Caco-2 (cell line): Measurements from ENCODE around the gene TNFRSF9. TPM values are rescaled to one million over a fixed set of nuclear protein-coding genes. Genes with fewer than 3 reads are reported as not detected.

Experiments
- BruUV-seq: library from RNA; stranded (reverse); fragments of 400-500 nt; replicated peaks from 2 replicates; lab custom pipeline; 2021; lab: Mats Ljungman, UMichigan
- CTCF ChIA-PET: fragments of 300-600 bp; sonication (Branson Sonifier 250); formaldehyde crosslinking; loops from one replicate; lab custom pipeline; 2022; ENCODE audit warnings: antibody characterized with exemption; lab: Charles Lee
- POLR2A ChIA-PET: fragments of 300-600 bp; sonication (Branson Sonifier 250); formaldehyde crosslinking; loops from one replicate; lab custom pipeline; 2022; ENCODE audit warnings: antibody characterized with exemption; lab: Charles Lee
- DNase-seq, 2 experiments: peaks; one replicate each; pipeline versions ENCODE4 v3.0.0 to v3.0.0-alpha.2; 2020 to 2022
- H3K27me3 ChIP-seq: replicated peaks from 2 replicates; pipeline ENCODE4 v1.6.0; 2011; ENCODE audit warnings: low read length; ENCODE audit not compliant: control insufficient read depth, insufficient read depth
- H3K36me3 ChIP-seq: 2 replicates; pipeline ENCODE4 v1.5.1; 2011; ENCODE audit warnings: low read length; ENCODE audit not compliant: control insufficient read depth, insufficient read depth
- H3K4me1 ChIP-seq: fragments of 250-450 bp; sonication (Bioruptor Pico); 2 replicates; pipeline ENCODE4 v1.5.1; 2020; ENCODE audit warnings: mild to moderate bottlenecking
- H3K4me3 ChIP-seq: 2 replicates; pipeline ENCODE4 v1.5.1; 2011; ENCODE audit warnings: low read depth, mild to moderate bottlenecking, control low read depth, low read length
- H3K9me3 ChIP-seq: fragments of 250-450 bp; sonication (Bioruptor Pico); 2 replicates; pipeline ENCODE4 v1.5.1; 2020; ENCODE audit warnings: mild to moderate bottlenecking, moderate library complexity
- H3K27ac Mint-ChIP-seq: one replicate; pipeline ENCODE4 v1.8.0; 2022; ENCODE audit warnings: mixed read lengths; ENCODE audit not compliant: unreplicated experiment
- H3K27me3 Mint-ChIP-seq: one replicate; pipeline ENCODE4 v1.8.0; 2022; ENCODE audit warnings: mixed read lengths; ENCODE audit not compliant: insufficient read depth, unreplicated experiment
- H3K36me3 Mint-ChIP-seq: one replicate; pipeline ENCODE4 v1.8.0; 2022; ENCODE audit warnings: mild to moderate bottlenecking, mixed read lengths; ENCODE audit not compliant: insufficient read depth, unreplicated experiment
- H3K4me1 Mint-ChIP-seq: one replicate; pipeline ENCODE4 v1.8.0; 2022; ENCODE audit warnings: low read depth, mixed read lengths; ENCODE audit not compliant: unreplicated experiment
- H3K4me3 Mint-ChIP-seq: one replicate; pipeline ENCODE4 v1.8.0; 2022; ENCODE audit warnings: mild to moderate bottlenecking, moderate library complexity, mixed read lengths; ENCODE audit not compliant: unreplicated experiment
- H3K9me3 Mint-ChIP-seq: one replicate; pipeline ENCODE4 v1.8.0; 2022; ENCODE audit warnings: mixed read lengths; ENCODE audit not compliant: unreplicated experiment
- CTCF ChIP-seq, 2 experiments: fragments of 200-600 bp in 1 of 2; IDR thresholded peaks; 1 replicate in 1 of 2; 2 replicates in 1 of 2; pipeline versions ENCODE4 v1.5.1 to v1.8.0; 2011 to 2022; ENCODE audit warnings: antibody characterized with exemption in 1 of 2, control low read depth in 1 of 2, inconsistent platforms in 1 of 2, low read depth in 1 of 2, low read length in 1 of 2, mild to moderate bottlenecking in 1 of 2, moderate library complexity in 1 of 2; ENCODE audit not compliant: insufficient read depth in 1 of 2, severe bottlenecking in 1 of 2, unreplicated experiment in 1 of 2
- intact Hi-C: fragments of 100-400 bp; cut with micrococcal nuclease; formaldehyde crosslinking; loops from one replicate; pipeline ENCODE4 v1.10.0; 2022; ENCODE audit not compliant: unreplicated experiment
- total RNA-seq: library from RNA; stranded (reverse); gene quantifications from 2 replicates; pipeline ENCODE4 v1.2.3, GENCODE V29; 2022

Gene TNFRSF9
- total RNA-seq, 1 experiment from 2014 or later: 0.54 TPM

GRCh38 chr1:7983086-7983778 is 42.6 kb upstream of the TNFRSF9 start:
- Mint-ChIP-seq H3K9me3 (no peaks in the 10 kb centered on the region), H3K4me3 (no peak overlapping the region), H3K27me3 (no peaks in the 10 kb centered on the region), H3K4me1 (peaks cover 7% of the 10 kb centered on the region), H3K27ac (no peak overlapping the region), H3K36me3 (peaks cover 89% of the 10 kb centered on the region)
- no peak for DNase-seq
- H3K9me3 ChIP-seq: no peaks in the 10 kb centered on the region
- H3K4me1 ChIP-seq: peaks cover 11% of the 10 kb centered on the region; the same call in 1 of the 2 replicates
- POLR2A ChIA-PET: no interaction called here
- BruUV-seq: no TSS peak
- H3K36me3 ChIP-seq: peaks cover 4% of the 10 kb centered on the region; the same call in 1 of the 2 replicates
- no peak for TF ChIP-seq CTCF (IDR thresholded peaks at IDR 0.05; ENCODE audit: insufficient read depth in 1 of 2, low read depth in 1 of 2, low read length in 1 of 2, severe bottlenecking in 1 of 2, unreplicated experiment in 1 of 2)
- CTCF ChIA-PET: interaction anchor here (1.1 to 1.6 kb wide), 3 partner anchors 8 to 333 kb away, joined by 3 to 6 read pairs (median 5); no protein-coding TSS in a partner anchor
- no peak overlapping the region for H3K4me3 ChIP-seq
- intact Hi-C loops: loop anchor here (2.0 to 5.0 kb wide), 2 partner anchors 44 to 366 kb away; partner anchors contain the start of gene ERRFI1
- no peaks in the 10 kb centered on the region for H3K27me3 ChIP-seq

DNA sequence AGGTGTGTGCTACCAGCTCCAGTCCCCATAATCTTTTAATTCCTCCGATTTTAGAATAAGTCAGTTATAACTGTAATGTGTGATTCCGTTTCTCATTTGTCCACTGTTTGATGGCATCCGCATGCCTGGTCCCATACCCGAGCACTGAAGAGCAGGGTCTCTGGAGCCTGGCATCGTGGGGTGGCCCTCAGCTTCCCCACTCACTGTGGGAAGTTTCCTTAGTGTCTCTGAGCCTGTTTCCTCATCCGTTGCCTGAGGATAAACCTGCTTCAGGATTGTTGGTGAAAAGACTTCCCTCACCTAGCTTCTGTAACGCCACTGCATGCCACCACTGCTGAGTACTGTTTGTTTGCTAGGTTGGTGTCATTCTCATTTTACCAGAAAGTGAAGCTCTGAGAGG is 40.3 kb upstream of the TNFRSF9 start:
- no peak overlapping the region for H3K4me3 Mint-ChIP-seq
- DNase-seq: no peak

More for the DNA sequence above, 40.3 kb upstream of the TNFRSF9 start:
- intact Hi-C loops: loop anchor here (5.0 kb wide), 1 partner anchor 46 kb away; the partner anchor contains the start of gene ERRFI1
- Histone ChIP-seq H3K36me3 (peaks cover 4% of the 10 kb centered on the region; the same call in 1 of the 2 replicates), H3K9me3 (no peaks in the 10 kb centered on the region), H3K4me1 (peaks cover 4% of the 10 kb centered on the region; the same call in 1 of the 2 replicates), H3K27me3 (no peaks in the 10 kb centered on the region), H3K4me3 (no peak overlapping the region)
- TF ChIP-seq CTCF (IDR thresholded peaks at IDR 0.05; ENCODE audit: insufficient read depth in 1 of 2, low read depth in 1 of 2, low read length in 1 of 2, severe bottlenecking in 1 of 2, unreplicated experiment in 1 of 2): no peak
- H3K36me3 Mint-ChIP-seq: peaks cover 90% of the 10 kb centered on the region
- H3K4me1 Mint-ChIP-seq: peaks cover under 1% of the 10 kb centered on the region
- ChIA-PET CTCF (interaction anchor here (1.8 kb wide), 1 partner anchor 34 kb away, joined by 8 read pairs; no protein-coding TSS in a partner anchor), POLR2A (interaction anchor here (0.6 kb wide), 1 partner anchor 294 kb away, joined by 3 read pairs; no protein-coding TSS in a partner anchor)
- no TSS peak for BruUV-seq
- H3K9me3 Mint-ChIP-seq: no peaks in the 10 kb centered on the region
- H3K27ac Mint-ChIP-seq: no peak overlapping the region
- H3K27me3 Mint-ChIP-seq: no peaks in the 10 kb centered on the region
